Smooth muscle cell (in vitro differentiated cells): Measurements from ENCODE around the gene CHST3. TPM values are rescaled to one million over a fixed set of nuclear protein-coding genes. Genes with fewer than 3 reads are reported as not detected.

ENCODE experiments used
- DNase-seq: peaks from one replicate; lab custom pipeline; 2025; ENCODE audit not compliant: unreplicated experiment; lab: John Stamatoyannopoulos, UW
- H2AFZ ChIP-seq: fragments of 200-600 bp; sonication (generic); 2 replicates; pipeline ENCODE4 v1.6.0; 2016; ENCODE audit warnings: antibody characterized with exemption, low read depth, mild to moderate bottlenecking
- H3F3A ChIP-seq: fragments of 200-600 bp; sonication (generic); 2 replicates; pipeline ENCODE4 v1.6.0; 2017; ENCODE audit warnings: antibody characterized with exemption, low read depth
- H3K27ac ChIP-seq: fragments of 200-600 bp; sonication (generic); 2 replicates; pipeline ENCODE4 v1.5.1; 2016; ENCODE audit warnings: low read depth, mild to moderate bottlenecking
- H3K27me3 ChIP-seq: fragments of 200-600 bp; sonication (generic); 2 replicates; pipeline ENCODE4 v1.6.1; 2016; ENCODE audit warnings: low read depth, mild to moderate bottlenecking
- H3K36me3 ChIP-seq: fragments of 200-600 bp; sonication (generic); 2 replicates; pipeline ENCODE4 v1.5.1; 2016; ENCODE audit warnings: low read depth
- H3K4me1 ChIP-seq: fragments of 200-600 bp; sonication (generic); 2 replicates; pipeline ENCODE4 v1.5.1; 2016; ENCODE audit warnings: low read depth
- H3K4me2 ChIP-seq: fragments of 200-600 bp; sonication (generic); 2 replicates; pipeline ENCODE4 v1.6.0; 2016; ENCODE audit warnings: mild to moderate bottlenecking
- H3K4me3 ChIP-seq: fragments of 200-600 bp; sonication (generic); 2 replicates; pipeline ENCODE4 v1.5.1; 2016; ENCODE audit warnings: mild to moderate bottlenecking
- H3K79me2 ChIP-seq: fragments of 200-600 bp; sonication (generic); 2 replicates; pipeline ENCODE4 v1.6.0; 2016; ENCODE audit warnings: low read depth, mild to moderate bottlenecking
- H3K9ac ChIP-seq: fragments of 200-600 bp; sonication (generic); 2 replicates; pipeline ENCODE4 v1.6.0; 2016; ENCODE audit warnings: low read depth
- H3K9me3 ChIP-seq: fragments of 200-600 bp; sonication (generic); replicated peaks from 2 replicates; pipeline ENCODE4 v1.5.1; 2016; ENCODE audit warnings: low read depth
- H4K20me1 ChIP-seq: fragments of 200-600 bp; sonication (generic); 2 replicates; pipeline ENCODE4 v1.6.0; 2016; ENCODE audit warnings: low read depth
- CTCF ChIP-seq: fragments of 200-600 bp; sonication (generic); IDR thresholded peaks from 2 replicates; pipeline ENCODE4 v1.5.1; 2017; ENCODE audit warnings: borderline replicate concordance, mild to moderate bottlenecking, antibody characterized with exemption; ENCODE audit not compliant: insufficient read depth, poor library complexity, severe bottlenecking
- WGBS: methylation state at CpG from one replicate; pipeline ENCODE4 v1.1.7; 2016; ENCODE audit warnings: low lambda C conversion rate; 5-methylcytosine and 5-hydroxymethylcytosine counted together
- polyA plus RNA-seq: library from polyadenylated mRNA; unstranded; fragments of >200 nt; fragmentation: Nextera tagmentation; extraction: Ambion mirVana; gene quantifications from 2 replicates; pipeline ENCODE4 v1.2.1, GENCODE V29; 2016
- total RNA-seq: library from RNA; depleted of rRNA; stranded (reverse); fragments of >200 nt; gene quantifications from 2 replicates; pipeline ENCODE4 v1.2.3, GENCODE V29; 2014

The CHST3 gene
- total and polyA plus RNA-seq, 2 experiments from 2014 or later, result 7.0 to 10.6 TPM

DNA sequence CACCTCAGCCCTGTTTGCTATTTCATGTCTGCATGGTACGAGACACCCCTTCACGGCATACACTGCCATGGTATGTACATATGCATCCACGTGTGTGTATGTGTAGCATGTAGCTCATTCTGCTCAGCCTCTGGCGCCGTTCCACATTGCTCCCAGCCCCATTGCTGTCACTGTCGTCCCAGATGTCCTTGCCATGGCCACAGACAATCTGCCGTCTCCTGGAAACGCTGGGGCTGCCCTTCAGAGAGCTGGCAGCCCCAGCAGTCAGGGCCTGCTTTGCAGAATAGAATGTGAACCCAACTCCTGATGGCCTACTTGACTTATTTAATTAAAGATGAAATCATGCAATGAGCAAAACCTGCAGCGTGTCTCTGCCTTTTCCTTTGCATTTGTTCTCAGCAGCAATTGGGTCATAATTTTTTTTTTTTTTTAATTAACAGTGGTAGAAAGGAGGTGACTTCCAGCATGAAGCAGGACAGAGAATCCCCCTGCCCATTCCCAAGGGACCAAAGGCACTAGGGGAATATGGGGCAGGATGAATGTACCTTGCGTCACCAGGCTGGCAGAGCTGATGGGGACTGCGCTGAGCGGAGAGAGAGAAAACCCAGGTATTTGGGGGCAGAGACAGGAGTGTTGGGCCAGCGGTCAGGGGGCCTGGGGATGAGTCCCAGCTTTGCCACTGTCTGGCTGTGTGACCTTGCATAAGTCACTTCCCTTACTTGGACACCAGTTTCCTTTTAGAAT lies 49.2 kb downstream of the CHST3 start:
- DNase-seq, result no peak
- H3K9me3 ChIP-seq, result no peaks in the 10 kb centered on the region

DNA sequence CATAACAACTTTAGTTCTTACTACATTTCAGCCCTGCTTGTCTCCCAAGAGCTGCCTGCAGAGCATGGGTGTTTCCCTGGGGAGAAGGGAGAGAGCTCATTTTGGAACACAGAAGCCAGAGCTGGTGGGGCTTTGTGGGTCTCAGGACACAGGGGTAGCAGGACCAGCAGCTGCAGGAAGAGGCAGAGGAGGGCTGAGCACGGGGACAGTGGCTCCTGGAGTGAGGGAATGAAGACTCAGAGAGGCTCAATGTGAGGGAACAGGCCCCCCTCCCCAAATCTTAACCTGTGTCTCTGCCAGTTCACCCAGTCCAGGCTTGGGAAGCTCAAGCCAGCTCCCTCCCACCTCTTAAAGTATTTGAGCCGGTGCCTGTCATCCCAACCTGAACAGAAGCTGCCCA lies 50.0 kb downstream of the CHST3 start:
- H3K79me2 ChIP-seq, result no peaks in the 10 kb centered on the region
- no peaks in the 10 kb centered on the region for H3K36me3 ChIP-seq
- H3K27me3 ChIP-seq, result no peaks in the 10 kb centered on the region
- WGBS, result 73% methylated on average over 2 of the region's 2 CpGs
- H2AFZ ChIP-seq, result no peak overlapping the region
- H3F3A ChIP-seq, result peaks cover 9% of the 10 kb centered on the region
- no peaks in the 10 kb centered on the region for H3K9me3 ChIP-seq
- H3K4me2 ChIP-seq, result no peak overlapping the region
- no peak overlapping the region for H3K27ac ChIP-seq
- H3K4me3 ChIP-seq, result no peak overlapping the region
- H3K4me1 ChIP-seq, result peaks cover 12% of the 10 kb centered on the region
- no peak overlapping the region for H3K9ac ChIP-seq
- H4K20me1 ChIP-seq, result no peaks in the 10 kb centered on the region
- no peak for TF ChIP-seq CTCF
- DNase-seq, result no peak

More for the DNA sequence above, 49.2 kb downstream of the CHST3 start:
- 91% methylated on average over 13 of the region's 13 CpGs for WGBS
- no peak overlapping the region for H3K9ac ChIP-seq
- H3F3A ChIP-seq, result peaks cover 9% of the 10 kb centered on the region
- H3K4me3 ChIP-seq, result no peak overlapping the region
- H3K36me3 ChIP-seq, result no peaks in the 10 kb centered on the region
- H3K4me2 ChIP-seq, result no peak overlapping the region
- H3K4me1 ChIP-seq, result peaks cover 12% of the 10 kb centered on the region
- no peak overlapping the region for H3K27ac ChIP-seq
- no peaks in the 10 kb centered on the region for H3K79me2 ChIP-seq
- H2AFZ ChIP-seq, result no peak overlapping the region
- TF ChIP-seq CTCF, result no peak
- no peaks in the 10 kb centered on the region for H3K27me3 ChIP-seq
- H4K20me1 ChIP-seq, result no peaks in the 10 kb centered on the region

GRCh38 chr10:72014785-72015480 lies 50.7 kb downstream of the CHST3 start:
- Histone ChIP-seq H3K27ac (no peak overlapping the region), H3K4me3 (no peak overlapping the region), H3K9ac (no peak overlapping the region), H3K36me3 (no peaks in the 10 kb centered on the region), H3F3A (peaks cover 7% of the 10 kb centered on the region), H3K79me2 (no peaks in the 10 kb centered on the region), H4K20me1 (no peaks in the 10 kb centered on the region), H3K4me1 (peaks cover 8% of the 10 kb centered on the region), H2AFZ (no peak overlapping the region), H3K4me2 (no peak overlapping the region), H3K9me3 (no peaks in the 10 kb centered on the region), H3K27me3 (no peaks in the 10 kb centered on the region)
- DNase-seq, result no peak
- no peak for TF ChIP-seq CTCF
- 88% methylated on average over 10 of the region's 10 CpGs for WGBS

- DNase-seq, result no peak
- Histone ChIP-seq H3K79me2 (no peaks in the 10 kb centered on the region), H3K4me1 (peaks cover 5% of the 10 kb centered on the region), H3K4me2 (no peak overlapping the region), H3K27me3 (no peaks in the 10 kb centered on the region), H2AFZ (no peak overlapping the region), H3F3A (no peaks in the 10 kb centered on the region), H3K27ac (no peak overlapping the region), H3K9ac (no peak overlapping the region), H4K20me1 (no peaks in the 10 kb centered on the region), H3K9me3 (no peaks in the 10 kb centered on the region), H3K4me3 (no peak overlapping the region), H3K36me3 (no peaks in the 10 kb centered on the region)
- no peak for TF ChIP-seq CTCF
- 77% methylated on average over 8 of the region's 8 CpGs for WGBS
These were observed 51.6 kb downstream of the CHST3 start for GRCh38 chr10:72015841-72016240.
